ENCODE results near the gene FSTL5. TPM values are rescaled to one million over a fixed set of nuclear protein-coding genes. Genes with fewer than 3 reads are reported as not detected.

The FSTL5 gene
- total RNA-seq, 1 experiment from 2014 or later, result not detected

DNA sequence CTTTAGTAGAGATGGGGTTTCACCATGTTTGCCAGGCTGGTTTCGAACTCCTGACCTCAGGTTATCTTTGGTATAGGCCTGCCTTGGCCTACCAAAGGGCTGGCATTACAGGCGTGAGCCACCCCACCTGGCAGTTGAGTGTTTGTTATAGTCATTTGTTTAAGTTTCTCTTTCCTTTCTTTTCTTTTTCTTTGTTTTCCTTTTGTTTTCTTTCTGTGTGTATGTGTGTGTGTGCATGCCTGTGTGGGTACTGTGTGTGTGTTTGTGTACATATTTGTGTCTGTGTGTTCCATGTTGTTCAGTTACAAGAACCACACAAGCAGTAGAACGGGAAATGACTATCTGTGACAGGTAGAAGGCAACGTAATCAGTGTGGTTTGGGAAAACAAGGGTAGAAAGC is 624.9 kb downstream of the FSTL5 start:
- TF ChIP-seq, protein P1, sequence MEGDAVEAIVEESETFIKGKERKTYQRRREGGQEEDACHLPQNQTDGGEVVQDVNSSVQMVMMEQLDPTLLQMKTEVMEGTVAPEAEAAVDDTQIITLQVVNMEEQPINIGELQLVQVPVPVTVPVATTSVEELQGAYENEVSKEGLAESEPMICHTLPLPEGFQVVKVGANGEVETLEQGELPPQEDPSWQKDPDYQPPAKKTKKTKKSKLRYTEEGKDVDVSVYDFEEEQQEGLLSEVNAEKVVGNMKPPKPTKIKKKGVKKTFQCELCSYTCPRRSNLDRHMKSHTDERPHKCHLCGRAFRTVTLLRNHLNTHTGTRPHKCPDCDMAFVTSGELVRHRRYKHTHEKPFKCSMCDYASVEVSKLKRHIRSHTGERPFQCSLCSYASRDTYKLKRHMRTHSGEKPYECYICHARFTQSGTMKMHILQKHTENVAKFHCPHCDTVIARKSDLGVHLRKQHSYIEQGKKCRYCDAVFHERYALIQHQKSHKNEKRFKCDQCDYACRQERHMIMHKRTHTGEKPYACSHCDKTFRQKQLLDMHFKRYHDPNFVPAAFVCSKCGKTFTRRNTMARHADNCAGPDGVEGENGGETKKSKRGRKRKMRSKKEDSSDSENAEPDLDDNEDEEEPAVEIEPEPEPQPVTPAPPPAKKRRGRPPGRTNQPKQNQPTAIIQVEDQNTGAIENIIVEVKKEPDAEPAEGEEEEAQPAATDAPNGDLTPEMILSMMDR (conservative IDR thresholded peaks at IDR 0.05), result no peak
- Histone ChIP-seq H3T11ph (ENCODE audit: low read length) (no peak overlapping the region), H3K14ac (ENCODE audit: insufficient read depth, low read length) (no peak overlapping the region), H2BK12ac (ENCODE audit: insufficient read length, low read depth, low read length) (no peak overlapping the region), H3K79me2 (ENCODE audit: insufficient read depth, low read length) (no peaks in the 10 kb centered on the region), H3K79me1 (ENCODE audit: insufficient read depth, low read depth, low read length, poor library complexity, severe bottlenecking) (no peaks in the 10 kb centered on the region), H2BK5ac (ENCODE audit: insufficient read length, low read length) (no peak overlapping the region), H2BK15ac (ENCODE audit: low read depth, low read length) (no peak overlapping the region), H3K56ac (ENCODE audit: insufficient read length, low read depth, low read length) (no peak overlapping the region), H4K20me1 (ENCODE audit: control insufficient read depth, insufficient read depth, insufficient read length) (no peaks in the 10 kb centered on the region), H4K8ac (replicated peaks; ENCODE audit: insufficient read length, low read depth, low read length) (no peak overlapping the region), H3K23me2 (ENCODE audit: insufficient read length, low read depth, low read length, poor library complexity, severe bottlenecking) (no peaks in the 10 kb centered on the region), H3K9ac (ENCODE audit: extremely low read depth, insufficient read length, low read length) (no peak overlapping the region), H2AK5ac (ENCODE audit: insufficient read length, low read length) (no peak overlapping the region), H3K27ac (ENCODE audit: insufficient read length, low read depth, low read length) (no peak overlapping the region), H2BK20ac (ENCODE audit: low read depth, low read length, poor library complexity, severe bottlenecking) (no peak overlapping the region), H3K4ac (ENCODE audit: low read depth, low read length) (no peak overlapping the region), H3K9me3 (ENCODE audit: control insufficient read depth, low read depth, low read length) (no peaks in the 10 kb centered on the region), H2AFZ (ENCODE audit: low read length) (no peak overlapping the region), H3K23ac (ENCODE audit: insufficient read length, low read depth, low read length) (no peak overlapping the region), H4K91ac (ENCODE audit: insufficient read length, low read depth, low read length) (no peak overlapping the region), H3K4me1 (ENCODE audit: insufficient read depth, low read length) (no peaks in the 10 kb centered on the region), H4K5ac (ENCODE audit: insufficient read length, low read depth, low read length) (no peak overlapping the region), H3K27me3 (ENCODE audit: insufficient read depth, low read length) (no peaks in the 10 kb centered on the region), H2BK120ac (ENCODE audit: low read depth, low read length, poor library complexity, severe bottlenecking) (no peak overlapping the region), H3K18ac (ENCODE audit: insufficient read length, low read depth, low read length) (no peak overlapping the region), H3K4me2 (ENCODE audit: insufficient read depth, insufficient read length, low read length) (no peak overlapping the region)
- Mint-ChIP-seq H3K27me3 (ENCODE audit: low read depth) (no peaks in the 10 kb centered on the region), H3K27ac (no peak overlapping the region; a peak in 1 of 7 replicates), H3K4me3 (no peak overlapping the region; a peak in 1 of 5 replicates), H3K36me3 (ENCODE audit: insufficient read depth in 1 of 3, low read depth in 3 of 3) (peaks cover 0 to 3% (median 0%) of the 10 kb centered on the region in 3 experiments; a peak in 2 of 7 replicates), H3K9me3 (peaks cover 0 to 3% of the 10 kb centered on the region in 2 experiments; a peak in 2 of 5 replicates), H3K4me1 (no peaks in the 10 kb centered on the region)
- WGBS (ENCODE audit: extremely low coverage, insufficient read length, low lambda C conversion rate), result no CpG with 5 or more reads among the region's 4 CpGs
- no peak for DNase-seq

All from H9 (cell line).